NCI-H345 treated with DMSO at 0.1 percent for 48 hours (cell line): ENCODE data around the gene CDC37.

Experiments used
- DNase-seq: peaks from one replicate; lab custom pipeline; 2025; ENCODE audit not compliant: unreplicated experiment; lab: John Stamatoyannopoulos, UW

CDC37 gene

GRCh38 chr19:10403137-10404021, at the start of gene CDC37:
TSS of gene CDC37 (minus strand) at chr19:10403542. CDS start at chr19:10403479, 63 bp downstream.
- DNase-seq: peak; percentile 93

- no peak for DNase-seq
These were observed 47.7 kb upstream of the CDC37 start for GRCh38 chr19:10450853-10451609.

- no peak for DNase-seq
These were observed 47.0 kb upstream of the CDC37 start for GRCh38 chr19:10450191-10450852.

DNA sequence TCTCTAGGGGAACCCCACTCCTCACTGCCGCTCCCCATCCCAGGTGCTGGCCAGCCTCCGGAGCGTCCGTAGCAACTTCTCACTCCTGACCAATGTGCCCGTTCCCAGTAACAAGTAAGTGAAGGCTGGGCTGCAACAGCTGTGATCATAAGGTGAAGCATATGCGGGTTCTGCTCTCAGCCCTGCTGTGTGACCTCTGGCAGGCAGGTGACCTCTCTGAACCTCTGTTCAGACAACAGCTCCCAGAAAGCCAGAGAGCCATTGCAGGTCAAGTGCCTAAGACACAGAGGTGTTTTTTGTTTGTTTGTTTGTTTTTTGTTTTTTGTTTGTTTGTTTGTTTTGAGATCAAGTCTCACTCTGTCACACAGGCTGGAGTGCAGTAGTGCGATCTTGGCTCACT, 45.7 kb upstream of the CDC37 start:
- DNase-seq: no peak

- no peak for DNase-seq
These were observed 39.4 kb upstream of the CDC37 start for GRCh38 chr19:10442698-10443097.

DNA sequence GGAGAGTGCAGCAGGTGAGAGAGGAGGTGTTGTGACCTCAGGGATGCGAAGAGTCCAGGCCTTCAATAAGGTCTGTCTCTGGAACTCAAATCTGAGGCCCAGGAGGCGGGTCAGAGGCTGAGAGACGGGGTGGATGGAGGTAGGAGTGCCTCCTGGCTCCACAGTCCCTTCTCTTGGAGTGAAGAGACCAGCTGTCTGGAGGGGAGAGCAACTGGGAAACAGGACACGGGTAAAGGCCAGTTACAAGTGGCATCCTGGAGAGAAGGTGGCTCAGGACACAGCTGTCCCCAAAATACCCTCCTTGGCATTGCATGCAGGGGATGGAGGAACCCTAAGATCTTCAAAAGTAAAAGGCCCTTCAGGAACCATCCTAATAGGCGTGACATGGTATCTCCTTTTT, 36.2 kb upstream of the CDC37 start:
- DNase-seq: no peak

GRCh38 chr19:10433131-10433536, 29.8 kb upstream of the CDC37 start:
- no peak for DNase-seq

DNA sequence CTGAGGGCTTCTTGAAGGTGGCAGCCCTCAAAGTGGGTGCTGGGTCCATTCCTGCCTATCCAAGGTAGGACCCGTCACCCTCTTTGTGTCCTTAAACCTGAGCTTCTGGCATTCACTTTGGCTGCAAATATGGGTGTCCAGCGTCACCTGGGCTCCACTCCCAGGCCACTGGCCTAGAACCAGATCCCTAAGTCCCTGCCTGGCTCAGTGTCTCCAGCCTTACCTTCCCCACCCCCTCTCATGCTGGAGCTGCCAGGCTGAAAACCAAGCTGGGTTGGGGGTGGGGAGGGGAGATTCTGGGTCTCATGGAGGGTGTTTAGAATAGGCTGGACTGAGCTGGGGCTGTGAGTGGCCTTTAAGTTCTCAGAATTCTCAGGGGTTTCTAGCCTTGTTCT, 29.4 kb upstream of the CDC37 start:
- no peak for DNase-seq

DNA sequence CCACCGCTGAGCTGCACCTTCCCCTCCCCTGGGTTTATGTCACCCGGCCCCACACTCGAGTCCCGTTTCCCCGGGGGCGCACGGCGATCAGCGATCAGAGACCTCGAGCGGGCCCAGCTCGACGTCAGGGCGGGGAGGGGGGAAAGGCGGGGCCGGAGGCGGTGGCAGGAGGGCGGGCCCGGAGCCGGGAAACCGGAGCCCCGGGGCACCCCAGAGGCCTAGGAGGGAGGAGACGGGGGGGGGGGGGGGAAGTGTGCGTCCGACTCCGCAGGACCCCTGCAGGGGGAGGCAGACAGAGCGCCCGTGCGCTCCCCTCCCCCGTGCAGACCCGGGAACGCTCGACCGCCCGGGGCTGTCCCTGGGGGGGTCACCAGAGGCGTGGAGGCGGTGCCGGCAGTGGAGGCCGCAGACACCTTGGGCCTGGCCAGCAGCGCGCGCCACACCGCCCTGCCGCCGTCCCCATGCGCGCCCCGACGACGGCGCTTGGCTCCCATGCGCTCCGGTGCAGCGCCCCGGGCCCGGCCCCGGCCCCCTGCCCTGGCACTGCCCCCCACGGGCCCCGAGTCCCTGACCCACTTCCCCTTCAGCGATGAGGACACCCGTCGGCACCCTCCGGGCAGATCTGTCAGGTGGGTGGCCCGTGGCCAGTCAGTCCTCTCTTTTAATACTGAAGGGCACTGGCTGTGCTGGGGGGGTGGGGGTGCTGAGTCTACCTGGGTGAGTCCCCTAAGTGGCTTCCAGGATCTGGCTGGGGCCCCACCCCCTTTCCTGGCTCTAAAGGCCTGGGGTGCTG, 28.8 kb upstream of the CDC37 start:
- no peak for DNase-seq

DNA sequence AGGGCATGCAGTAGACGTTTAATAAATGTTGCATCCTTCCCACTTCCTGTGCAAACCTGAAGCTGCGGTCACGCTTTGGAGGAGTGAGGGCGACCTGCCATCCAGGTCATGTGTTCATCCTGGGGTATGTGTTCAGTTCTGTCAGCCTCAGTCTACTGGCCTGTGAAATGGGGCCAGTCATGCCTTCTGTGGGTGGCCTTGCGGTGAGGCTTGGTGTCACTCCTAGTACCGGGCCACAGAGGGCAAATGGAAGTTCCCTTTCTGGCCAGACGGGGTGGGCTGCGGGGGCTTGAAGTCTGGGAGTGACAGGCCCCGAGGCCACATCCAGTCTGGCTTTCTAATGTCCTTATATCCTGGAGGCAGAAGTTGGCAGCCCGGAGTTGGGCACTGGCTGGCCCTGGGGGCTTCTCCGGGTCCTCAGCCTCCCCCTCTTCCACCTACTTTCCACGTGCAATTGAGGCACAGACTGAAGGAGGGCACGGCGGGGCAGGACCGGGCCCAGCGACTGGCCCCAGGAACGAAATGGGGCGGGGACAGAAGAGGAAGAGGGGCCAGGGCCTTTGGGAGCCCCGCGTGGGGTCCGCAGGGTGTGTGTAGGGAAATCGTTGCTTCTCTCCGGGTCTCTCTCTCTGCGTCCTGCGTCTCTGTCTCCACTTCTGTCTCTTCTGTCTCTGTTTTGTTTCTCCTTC, 28.1 kb upstream of the CDC37 start:
- no peak for DNase-seq

- no peak for DNase-seq
These were observed 27.3 kb upstream of the CDC37 start for GRCh38 chr19:10430505-10431253.

DNA sequence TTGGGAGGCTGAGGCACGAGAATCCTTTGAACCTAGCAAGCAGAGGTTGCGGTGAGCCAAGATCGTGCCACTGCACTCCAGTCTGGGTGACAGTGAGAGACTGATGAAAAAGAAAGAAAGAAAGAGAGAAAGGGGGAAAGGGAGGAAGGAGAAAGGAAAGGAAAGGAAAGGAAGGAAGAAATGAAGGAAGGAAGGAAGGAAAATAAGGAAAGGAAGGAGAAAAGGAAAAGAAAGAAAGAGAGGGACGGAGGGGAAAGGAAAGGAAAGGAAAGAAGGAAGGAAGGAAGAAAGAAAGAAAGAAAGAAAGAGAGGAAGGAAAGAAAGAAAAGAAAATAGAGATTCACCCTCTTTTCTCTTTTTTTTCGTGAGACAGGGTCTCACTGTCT, 25.6 kb upstream of the CDC37 start:
- DNase-seq: no peak

DNA sequence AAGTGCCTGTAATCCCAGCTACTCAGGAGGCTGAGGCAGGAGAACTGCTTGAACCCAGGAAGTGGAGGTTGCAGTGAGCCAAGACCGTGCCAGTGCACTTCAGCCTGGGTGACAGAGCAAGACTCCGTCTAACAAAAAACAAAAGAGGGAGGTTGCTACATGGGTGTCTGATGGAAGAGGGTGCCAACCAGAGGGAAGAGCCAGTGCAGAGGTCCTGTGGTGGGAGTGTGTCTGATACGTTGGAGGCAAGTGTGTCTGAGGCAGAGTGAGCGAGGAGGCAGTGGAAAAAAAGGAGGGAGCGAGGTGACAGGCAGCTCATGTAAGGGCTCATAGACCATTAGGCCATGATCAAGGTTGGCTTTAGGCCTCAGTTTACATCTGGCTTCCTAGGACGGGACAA, 23.8 kb upstream of the CDC37 start:
- no peak for DNase-seq

- DNase-seq: peak; percentile 51
These were observed 20.8 kb upstream of the CDC37 start for GRCh38 chr19:10424011-10424637.

GRCh38 chr19:10422846-10423245, 19.5 kb upstream of the CDC37 start:
- DNase-seq: no peak

DNA sequence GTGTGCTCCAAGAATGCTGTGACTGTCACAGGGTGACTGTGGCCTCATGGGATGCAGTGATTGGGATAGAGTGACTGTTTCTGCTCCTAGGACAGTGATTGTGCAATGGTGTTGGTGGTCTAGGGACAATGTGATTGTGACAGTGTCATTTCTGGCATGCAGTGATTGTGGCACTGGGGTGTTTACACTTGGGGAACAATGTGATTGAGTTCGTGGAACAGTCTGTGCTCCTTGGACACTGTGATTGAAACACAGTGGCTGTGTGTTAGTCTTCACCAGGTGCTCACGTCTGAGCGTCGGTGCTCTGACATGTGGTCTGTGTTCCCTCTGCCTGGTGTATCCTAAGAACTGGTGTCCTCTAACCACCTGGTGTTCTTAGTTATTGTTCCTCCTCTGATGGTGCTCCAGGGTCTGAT, 18.7 kb upstream of the CDC37 start:
- DNase-seq: no peak

DNA sequence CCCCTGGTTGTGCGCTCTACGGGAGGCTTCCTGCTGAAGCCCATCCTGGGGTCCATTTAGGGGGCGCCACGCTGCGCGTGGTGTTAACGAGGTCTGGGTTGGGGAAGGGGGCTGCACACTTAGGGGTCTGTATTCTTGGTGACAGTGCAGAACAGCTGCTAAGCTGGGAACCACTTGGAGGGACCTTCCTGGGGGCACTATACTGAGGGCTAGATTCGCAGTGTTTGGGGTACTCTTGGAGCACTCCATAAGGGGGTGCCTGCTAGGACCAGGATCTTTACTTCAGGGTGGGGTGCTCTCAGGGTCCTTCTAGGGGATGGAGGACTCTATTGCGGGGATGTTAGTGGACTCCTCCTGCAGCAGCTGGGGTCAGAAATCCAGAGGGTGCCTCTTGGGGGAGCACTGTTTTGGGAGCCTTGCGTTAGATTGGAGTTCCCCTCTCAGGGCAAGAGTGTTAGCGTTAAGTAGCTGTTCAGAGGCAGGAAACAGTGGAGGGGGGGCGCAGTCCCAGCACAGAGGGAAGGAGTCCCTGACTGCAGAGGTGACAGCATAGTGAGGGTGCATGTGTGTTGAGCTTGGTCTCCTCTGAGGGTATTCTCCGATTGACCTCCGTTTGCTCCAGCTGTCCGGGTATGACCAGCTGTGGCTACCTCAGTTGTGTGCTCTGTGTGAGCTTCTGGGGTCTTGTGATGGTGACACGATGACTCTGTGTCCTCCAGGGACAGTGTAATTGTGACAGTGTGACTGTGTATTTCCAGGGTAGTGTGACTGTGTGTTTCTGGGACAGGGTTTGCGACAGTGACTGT, 18.1 kb upstream of the CDC37 start:
- DNase-seq: no peak
